Panc1 (cell line): ENCODE data around the gene NFS1.

Experiments used
- POLR2AphosphoS5 ChIP-seq: IDR thresholded peaks from 2 replicates; pipeline ENCODE4 v1.6.1; 2012; ENCODE audit warnings: mild to moderate bottlenecking, low read depth, low read length, moderate library complexity
- SIN3A ChIP-seq: IDR thresholded peaks from 2 replicates; pipeline ENCODE4 v1.6.1; 2012; ENCODE audit warnings: low read depth, mild to moderate bottlenecking, low read length, moderate library complexity, borderline replicate concordance; ENCODE audit not compliant: insufficient read depth
- TCF7L2 ChIP-seq: IDR thresholded peaks from 2 replicates; pipeline ENCODE4 v1.6.1; 2011; ENCODE audit warnings: mild to moderate bottlenecking, low read depth, low read length, inconsistent platforms
- TF ChIP-seq, protein P1 (sequence below): fragments of 450-650 bp; IDR thresholded peaks from 2 replicates; pipeline ENCODE4 v1.5.1; 2017; ENCODE audit warnings: mild to moderate bottlenecking
- TF ChIP-seq, protein P2 (sequence below), 2 experiments: IDR thresholded peaks; 2 replicates each; pipeline ENCODE4 v1.6.1; 2011 to 2012; ENCODE audit warnings: low read depth in 2 of 2, control low read depth in 1 of 2, low read length in 1 of 2, mild to moderate bottlenecking in 1 of 2, moderate library complexity in 1 of 2; ENCODE audit not compliant: insufficient read depth in 1 of 2

DNA sequence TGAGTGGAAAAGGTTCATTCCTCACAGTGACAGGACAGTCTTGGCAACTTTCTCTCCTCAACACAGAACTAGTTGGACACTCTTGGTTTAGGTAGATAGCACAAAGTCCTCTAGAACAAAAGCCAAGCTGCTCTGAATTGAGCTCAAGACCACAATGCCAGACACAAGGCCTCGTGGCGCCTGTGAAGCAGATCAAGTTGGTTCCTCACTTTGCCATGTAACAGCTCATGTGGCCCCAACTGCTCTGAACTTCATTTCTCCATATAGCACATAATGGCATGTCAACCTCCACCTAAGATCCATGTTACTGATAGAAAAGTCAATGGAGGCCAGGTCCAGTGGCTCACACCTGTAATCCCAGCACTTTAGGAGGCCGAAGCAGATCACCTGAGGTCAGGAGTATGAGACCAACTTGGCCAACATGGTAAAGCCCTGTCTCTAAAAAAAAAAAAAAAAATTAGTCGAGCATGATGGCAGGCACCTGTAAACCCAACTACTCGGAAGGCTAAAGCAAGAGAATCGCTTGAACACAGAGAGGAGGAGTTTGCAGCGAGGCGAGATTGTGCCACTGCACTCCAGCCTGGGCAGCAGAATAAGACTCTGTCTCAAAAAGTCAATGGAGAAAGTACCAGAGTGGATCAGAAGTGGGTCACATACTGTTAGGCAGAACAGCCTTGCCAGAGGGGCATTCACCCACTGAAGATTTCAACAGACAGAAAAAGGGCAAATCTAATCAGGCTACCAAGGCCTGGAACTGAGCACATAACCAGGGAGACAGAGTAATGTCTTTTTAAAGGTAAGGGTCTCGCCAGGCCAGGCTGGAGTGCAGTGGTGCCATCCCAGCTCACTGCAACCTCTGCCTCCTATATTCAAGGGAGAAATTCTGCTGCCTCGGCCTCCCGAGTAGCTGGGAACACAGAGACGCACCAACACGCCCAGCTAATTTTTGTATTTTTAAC, 21.3 kb upstream of the NFS1 start:
- no peak for TF ChIP-seq POLR2AphosphoS5
- TF ChIP-seq, protein P1, sequence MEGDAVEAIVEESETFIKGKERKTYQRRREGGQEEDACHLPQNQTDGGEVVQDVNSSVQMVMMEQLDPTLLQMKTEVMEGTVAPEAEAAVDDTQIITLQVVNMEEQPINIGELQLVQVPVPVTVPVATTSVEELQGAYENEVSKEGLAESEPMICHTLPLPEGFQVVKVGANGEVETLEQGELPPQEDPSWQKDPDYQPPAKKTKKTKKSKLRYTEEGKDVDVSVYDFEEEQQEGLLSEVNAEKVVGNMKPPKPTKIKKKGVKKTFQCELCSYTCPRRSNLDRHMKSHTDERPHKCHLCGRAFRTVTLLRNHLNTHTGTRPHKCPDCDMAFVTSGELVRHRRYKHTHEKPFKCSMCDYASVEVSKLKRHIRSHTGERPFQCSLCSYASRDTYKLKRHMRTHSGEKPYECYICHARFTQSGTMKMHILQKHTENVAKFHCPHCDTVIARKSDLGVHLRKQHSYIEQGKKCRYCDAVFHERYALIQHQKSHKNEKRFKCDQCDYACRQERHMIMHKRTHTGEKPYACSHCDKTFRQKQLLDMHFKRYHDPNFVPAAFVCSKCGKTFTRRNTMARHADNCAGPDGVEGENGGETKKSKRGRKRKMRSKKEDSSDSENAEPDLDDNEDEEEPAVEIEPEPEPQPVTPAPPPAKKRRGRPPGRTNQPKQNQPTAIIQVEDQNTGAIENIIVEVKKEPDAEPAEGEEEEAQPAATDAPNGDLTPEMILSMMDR: no peak
- no peak for TF ChIP-seq SIN3A
- TF ChIP-seq, protein P2, sequence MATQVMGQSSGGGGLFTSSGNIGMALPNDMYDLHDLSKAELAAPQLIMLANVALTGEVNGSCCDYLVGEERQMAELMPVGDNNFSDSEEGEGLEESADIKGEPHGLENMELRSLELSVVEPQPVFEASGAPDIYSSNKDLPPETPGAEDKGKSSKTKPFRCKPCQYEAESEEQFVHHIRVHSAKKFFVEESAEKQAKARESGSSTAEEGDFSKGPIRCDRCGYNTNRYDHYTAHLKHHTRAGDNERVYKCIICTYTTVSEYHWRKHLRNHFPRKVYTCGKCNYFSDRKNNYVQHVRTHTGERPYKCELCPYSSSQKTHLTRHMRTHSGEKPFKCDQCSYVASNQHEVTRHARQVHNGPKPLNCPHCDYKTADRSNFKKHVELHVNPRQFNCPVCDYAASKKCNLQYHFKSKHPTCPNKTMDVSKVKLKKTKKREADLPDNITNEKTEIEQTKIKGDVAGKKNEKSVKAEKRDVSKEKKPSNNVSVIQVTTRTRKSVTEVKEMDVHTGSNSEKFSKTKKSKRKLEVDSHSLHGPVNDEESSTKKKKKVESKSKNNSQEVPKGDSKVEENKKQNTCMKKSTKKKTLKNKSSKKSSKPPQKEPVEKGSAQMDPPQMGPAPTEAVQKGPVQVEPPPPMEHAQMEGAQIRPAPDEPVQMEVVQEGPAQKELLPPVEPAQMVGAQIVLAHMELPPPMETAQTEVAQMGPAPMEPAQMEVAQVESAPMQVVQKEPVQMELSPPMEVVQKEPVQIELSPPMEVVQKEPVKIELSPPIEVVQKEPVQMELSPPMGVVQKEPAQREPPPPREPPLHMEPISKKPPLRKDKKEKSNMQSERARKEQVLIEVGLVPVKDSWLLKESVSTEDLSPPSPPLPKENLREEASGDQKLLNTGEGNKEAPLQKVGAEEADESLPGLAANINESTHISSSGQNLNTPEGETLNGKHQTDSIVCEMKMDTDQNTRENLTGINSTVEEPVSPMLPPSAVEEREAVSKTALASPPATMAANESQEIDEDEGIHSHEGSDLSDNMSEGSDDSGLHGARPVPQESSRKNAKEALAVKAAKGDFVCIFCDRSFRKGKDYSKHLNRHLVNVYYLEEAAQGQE (IDR thresholded peaks at IDR 0.05; ENCODE audit: insufficient read depth in 1 of 2, low read depth in 2 of 2, low read length in 1 of 2): no peak
- no peak for TF ChIP-seq TCF7L2
